Psoas muscle (tissue), 8 donors: Measurements from ENCODE around the gene TRPV3. TPM values are rescaled to one million over a fixed set of nuclear protein-coding genes. Genes with fewer than 3 reads are reported as not detected.
"Not testable (repeated sequence)": the region's sequence is repeated elsewhere in the genome, so short reads cannot be mapped to it uniquely, and the experiment has no call there.

Experiments used
- ATAC-seq, 4 donors: fragments of 200-7000 bp; cut with Tn5 transposase; one replicate each; pipeline ENCODE4 v1.9.1; 2020; ENCODE audit warnings: moderate library complexity in 3 of 4, mild to moderate bottlenecking in 2 of 4
- DNase-seq, 2 donors: peaks; one replicate each; pipeline ENCODE4 v3.0.0-alpha.2; 2020
- H3K27ac ChIP-seq: fragments of 200-600 bp; one replicate; pipeline ENCODE4 v1.8.0; 2022
- H3K27me3 ChIP-seq, 3 donors: fragments of 200-600 bp in 1 of 3; one replicate each; pipeline versions ENCODE4 v1.6.1 to v1.8.0; 2013 to 2022; ENCODE audit warnings: low read length in 2 of 3, mild to moderate bottlenecking in 2 of 3, moderate library complexity in 1 of 3; ENCODE audit not compliant: insufficient read depth in 3 of 3
- H3K36me3 ChIP-seq, 2 donors: fragments of 200-600 bp in 1 of 2; one replicate each; pipeline versions ENCODE4 v1.6.1 to v1.8.0; 2013 to 2022; ENCODE audit warnings: low read depth in 1 of 2, mild to moderate bottlenecking in 1 of 2, moderate library complexity in 1 of 2; ENCODE audit not compliant: insufficient read depth in 1 of 2
- H3K4me1 ChIP-seq: fragments of 200-600 bp; one replicate; pipeline ENCODE4 v1.8.0; 2022
- H3K4me3 ChIP-seq: fragments of 200-600 bp; one replicate; pipeline ENCODE4 v1.8.0; 2022; ENCODE audit warnings: mild to moderate bottlenecking
- H3K9me3 ChIP-seq: fragments of 200-600 bp; one replicate; pipeline ENCODE4 v1.8.0; 2022
- WGBS, 3 donors: extraction: QIAGEN DNeasy Blood & Tissue Kit; methylation state at CpG; one replicate each; pipeline versions ENCODE4 v1.1.6 to v1.1.7; 2013; 5-methylcytosine and 5-hydroxymethylcytosine counted together
- intact Hi-C, 2 donors: fragments of 100-400 bp; cut with DNase I; formaldehyde crosslinking; loops; one replicate each; pipeline versions ENCODE4 v1.11.0 to v1.14.2; 2022
- polyA plus RNA-seq, 3 donors: library from polyadenylated mRNA; stranded (reverse); fragments of 200-250 nt; gene quantifications; one replicate each; pipeline ENCODE4 v1.2.3, GENCODE V29; 2013
- total RNA-seq, 4 donors: library from RNA; stranded (reverse); fragmentation: NEBNext Ultra II Directional in 2 of 4; extraction: Animal tissue kit (Norgen Biotek cat#: 25700) in 2 of 4; gene quantifications; one replicate each; pipeline versions ENCODE4 v1.2.1 to v1.2.4, GENCODE V29; 2021 to 2023
- TF ChIP-seq, protein P1 (sequence below): fragments of 200-600 bp; IDR thresholded peaks from one replicate; pipeline ENCODE4 v1.8.0; 2022; ENCODE audit warnings: antibody characterized with exemption
- donor health status: healthy with polysubstance abuse.
- donor health status: DM: no; HTN: no; CAD: no; lungs with moderate emphysema.
- donor health status: Bipolar disorder and iron deficiency.
- donor health status: healthy.
- donor health status: DM: yes; HTN: yes; CAD: no.
- donor health status: DM: no; HTN: no; CAD: no.
- donor health status: DM: no; HTN: no; CAD: no.
- donor health status: DM: yes; HTN: yes; CAD: no.

Gene TRPV3
- total and polyA plus RNA-seq, 7 donors = 0.32 to 10.1 (median 0.71) TPM

GRCh38 chr17:3590231-3590630, 32.6 kb upstream of the TRPV3 start:
- Histone ChIP-seq H3K36me3 (peaks cover 3 to 71% of the 10 kb centered on the region in 2 donors), H3K27ac (no peak overlapping the region), H3K9me3 (no peaks in the 10 kb centered on the region), H3K4me3 (no peak overlapping the region), H3K4me1 (no peaks in the 10 kb centered on the region), H3K27me3 (no peaks in the 10 kb centered on the region)
- 81 to 86% (median 82%) methylated on average over 15 of the region's 15 CpGs for WGBS, 3 donors
- TF ChIP-seq, protein P1, sequence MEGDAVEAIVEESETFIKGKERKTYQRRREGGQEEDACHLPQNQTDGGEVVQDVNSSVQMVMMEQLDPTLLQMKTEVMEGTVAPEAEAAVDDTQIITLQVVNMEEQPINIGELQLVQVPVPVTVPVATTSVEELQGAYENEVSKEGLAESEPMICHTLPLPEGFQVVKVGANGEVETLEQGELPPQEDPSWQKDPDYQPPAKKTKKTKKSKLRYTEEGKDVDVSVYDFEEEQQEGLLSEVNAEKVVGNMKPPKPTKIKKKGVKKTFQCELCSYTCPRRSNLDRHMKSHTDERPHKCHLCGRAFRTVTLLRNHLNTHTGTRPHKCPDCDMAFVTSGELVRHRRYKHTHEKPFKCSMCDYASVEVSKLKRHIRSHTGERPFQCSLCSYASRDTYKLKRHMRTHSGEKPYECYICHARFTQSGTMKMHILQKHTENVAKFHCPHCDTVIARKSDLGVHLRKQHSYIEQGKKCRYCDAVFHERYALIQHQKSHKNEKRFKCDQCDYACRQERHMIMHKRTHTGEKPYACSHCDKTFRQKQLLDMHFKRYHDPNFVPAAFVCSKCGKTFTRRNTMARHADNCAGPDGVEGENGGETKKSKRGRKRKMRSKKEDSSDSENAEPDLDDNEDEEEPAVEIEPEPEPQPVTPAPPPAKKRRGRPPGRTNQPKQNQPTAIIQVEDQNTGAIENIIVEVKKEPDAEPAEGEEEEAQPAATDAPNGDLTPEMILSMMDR = no peak
- ATAC-seq (no peak), DNase-seq (no peak)
- intact Hi-C loops = no loop called here

DNA sequence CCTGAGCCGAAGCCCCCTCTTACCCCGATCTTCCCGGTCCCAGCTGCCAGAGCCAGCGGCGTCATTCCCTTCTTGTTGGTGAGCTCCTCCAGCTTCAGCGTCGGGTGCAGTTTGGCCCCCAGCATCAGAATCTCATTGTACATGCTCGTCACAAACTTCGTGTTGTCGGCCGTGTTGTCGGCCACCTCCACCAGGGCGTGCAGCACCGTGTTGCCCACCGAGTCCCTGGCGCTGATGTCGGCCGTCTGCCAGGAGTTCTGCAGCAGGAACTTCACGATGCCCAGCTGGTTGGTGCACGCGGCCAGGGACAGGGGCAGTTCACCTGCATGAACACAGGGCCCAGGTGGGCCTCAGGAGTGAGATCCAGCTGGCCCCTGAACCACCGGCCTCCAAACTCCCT, 32.2 kb upstream of the TRPV3 start:
- intact Hi-C loops = no loop called here
- WGBS, 3 donors = 92 to 97% (median 94%) methylated on average over 22 of the region's 22 CpGs
- no peaks in the 10 kb centered on the region for H3K27me3 ChIP-seq
- H3K27ac ChIP-seq = no peak overlapping the region
- ATAC-seq = no peak
- TF ChIP-seq, protein P1 = no peak
- H3K36me3 ChIP-seq = peaks cover 6 to 74% of the 10 kb centered on the region in 2 donors
- no peak for DNase-seq
- no peaks in the 10 kb centered on the region for H3K9me3 ChIP-seq
- no peak overlapping the region for H3K4me3 ChIP-seq
- H3K4me1 ChIP-seq = no peaks in the 10 kb centered on the region

- TF ChIP-seq, protein P1 = no peak
- 93 to 96% (median 95%) methylated on average over 17 of the region's 17 CpGs for WGBS, 3 donors
- H3K27ac ChIP-seq = no peak overlapping the region
- no peaks in the 10 kb centered on the region for H3K9me3 ChIP-seq
- no peak for ATAC-seq
- intact Hi-C loops = no loop called here
- H3K4me1 ChIP-seq = no peaks in the 10 kb centered on the region
- no peak for DNase-seq
- peaks cover 12 to 80% of the 10 kb centered on the region in 2 donors for H3K36me3 ChIP-seq
- H3K4me3 ChIP-seq = no peak overlapping the region
- H3K27me3 ChIP-seq = no peaks in the 10 kb centered on the region
Observed at GRCh38 chr17:3585826-3586225, 28.2 kb upstream of the TRPV3 start.

DNA sequence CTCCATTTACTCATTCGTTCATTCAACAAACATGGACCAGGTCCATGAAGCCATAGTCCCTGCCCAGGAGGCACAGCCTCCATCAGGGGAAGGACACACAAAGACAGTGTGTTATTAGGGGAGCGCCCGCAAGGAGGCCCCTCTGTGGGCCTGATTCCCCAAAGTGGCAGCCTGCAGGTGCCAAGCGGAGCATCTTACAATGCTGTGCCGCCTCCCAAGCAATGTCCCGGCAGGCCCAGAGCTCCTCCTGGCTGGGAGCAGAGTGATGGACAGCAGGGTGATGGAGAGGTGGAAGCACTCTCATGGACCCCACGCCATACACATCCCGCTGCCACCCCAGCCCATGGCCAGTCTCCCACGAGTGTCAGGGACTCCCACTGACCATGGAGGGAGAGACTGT, 25.8 kb upstream of the TRPV3 start:
- intact Hi-C loops = no loop called here
- 91 to 94% (median 92%) methylated on average over 9 of the region's 9 CpGs for WGBS, 3 donors
- H3K36me3 ChIP-seq = peaks cover 12 to 68% of the 10 kb centered on the region in 2 donors

DNA sequence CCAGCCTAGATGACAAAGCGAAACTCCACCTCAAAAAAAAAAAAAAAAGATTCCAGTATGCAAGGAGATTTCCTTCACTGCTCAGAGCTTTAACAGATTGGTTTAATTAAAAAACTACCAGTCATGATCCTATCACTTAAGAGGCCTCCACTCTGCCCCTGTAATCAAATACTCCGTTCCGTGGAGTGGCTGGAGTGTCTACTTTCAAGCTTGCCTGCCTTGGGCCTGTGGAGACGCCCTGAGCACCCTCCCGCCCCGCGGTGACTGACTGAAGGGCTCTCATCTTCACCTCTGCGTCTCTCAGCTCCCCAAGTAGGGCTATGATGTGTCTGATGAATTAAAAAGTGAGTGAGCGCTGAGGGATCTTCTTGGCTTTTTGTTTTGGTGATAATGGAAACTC, 25.3 kb upstream of the TRPV3 start:
- ATAC-seq = no peak
- no peak for DNase-seq
- intact Hi-C loops = no loop called here
- Histone ChIP-seq H3K27me3 (no peaks in the 10 kb centered on the region), H3K4me1 (no peaks in the 10 kb centered on the region), H3K9me3 (no peaks in the 10 kb centered on the region), H3K4me3 (no peak overlapping the region), H3K27ac (no peak overlapping the region), H3K36me3 (peaks cover 10 to 63% of the 10 kb centered on the region in 2 donors)
- 92 to 96% (median 95%) methylated on average over 9 of the region's 9 CpGs for WGBS, 3 donors
- TF ChIP-seq, protein P1 = no peak

More for the DNA sequence above, 25.8 kb upstream of the TRPV3 start:
- DNase-seq (no peak), ATAC-seq (no peak)
- Histone ChIP-seq H3K27ac (no peak overlapping the region), H3K4me3 (no peak overlapping the region), H3K9me3 (no peaks in the 10 kb centered on the region), H3K4me1 (no peaks in the 10 kb centered on the region), H3K27me3 (no peaks in the 10 kb centered on the region)
- TF ChIP-seq, protein P1 = no peak

- DNase-seq, intact Hi-C loops, H3K9me3 ChIP-seq, H3K27ac ChIP-seq, ATAC-seq, H3K4me3 ChIP-seq, H3K27me3 ChIP-seq, H3K4me1 ChIP-seq: not testable (repeated sequence)
- H3K36me3 ChIP-seq = peaks cover 3 to 48% of the 10 kb centered on the region in 2 donors
- WGBS, 3 donors = 75 to 97% (median 96%) methylated on average over 4 of the region's 4 CpGs
Observed at GRCh38 chr17:3578667-3579066, 21.1 kb upstream of the TRPV3 start.
